ENCODE measurements around the gene IMPACT. TPM values are rescaled to one million over a fixed set of nuclear protein-coding genes. Genes with fewer than 3 reads are reported as not detected.

IMPACT gene
- polyA plus RNA-seq, 3 donors from 2014 or later = 9.3 to 12.9 (median 11.1) TPM

DNA sequence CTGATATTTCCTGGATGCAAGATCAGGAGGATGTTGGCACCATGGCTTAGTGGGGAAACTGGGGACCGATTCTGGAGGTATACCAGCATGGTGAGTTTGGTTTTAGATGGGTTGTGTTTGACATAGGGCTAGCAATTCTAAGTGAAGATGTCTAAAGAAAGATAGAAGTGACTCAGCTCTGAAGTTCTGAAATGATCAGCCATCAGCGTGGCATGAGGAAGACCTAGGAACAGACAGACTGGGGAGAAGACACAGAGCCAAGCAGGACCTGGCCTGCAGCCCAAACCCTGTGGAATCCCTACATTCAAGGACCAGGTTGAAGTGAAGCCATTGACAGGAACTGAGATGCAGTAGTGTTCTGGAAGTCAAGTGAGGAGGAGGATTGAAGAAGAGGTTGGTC, 73.7 kb downstream of the IMPACT start:
- DNase-seq = no peak
- H3K27ac Mint-ChIP-seq = no peak overlapping the region
- peaks cover under 1 to 2% of the 10 kb centered on the region in 2 donors for H3K4me1 Mint-ChIP-seq
- H3K4me3 Mint-ChIP-seq = no peak overlapping the region
- peaks cover 0 to 2% (median 0%) of the 10 kb centered on the region in 6 donors for H3K9me3 Mint-ChIP-seq
- peaks cover 0 to 3% (median 0%) of the 10 kb centered on the region in 3 donors for H3K36me3 Mint-ChIP-seq
- H3K27me3 Mint-ChIP-seq (ENCODE audit: low read depth in 3 of 3) = peaks cover 8 to 14% (median 11%) of the 10 kb centered on the region in 3 donors

DNA sequence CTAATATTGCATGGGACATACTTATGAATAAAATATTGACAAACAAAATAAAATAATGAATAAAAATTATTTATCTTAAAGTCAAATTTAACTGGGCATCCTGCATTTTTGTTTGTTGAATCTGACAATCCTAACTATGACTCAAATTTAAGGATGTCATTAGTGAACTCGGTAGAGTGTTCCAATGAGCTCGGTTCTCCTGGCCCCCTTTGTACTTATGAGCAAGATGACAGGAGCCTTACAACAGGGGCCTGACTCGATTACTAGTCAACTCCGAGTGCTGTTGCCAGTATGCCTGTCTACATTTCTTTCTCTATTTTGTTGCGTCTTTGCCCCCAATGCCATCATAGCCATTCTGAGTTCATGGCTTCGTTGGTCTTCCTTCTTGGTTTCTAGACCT, 74.3 kb downstream of the IMPACT start:
- H3K36me3 Mint-ChIP-seq = peaks cover 0 to 3% (median 0%) of the 10 kb centered on the region in 3 donors
- H3K27me3 Mint-ChIP-seq (ENCODE audit: low read depth in 3 of 3) = peaks cover 8 to 13% (median 10%) of the 10 kb centered on the region in 3 donors
- DNase-seq = no peak
- no peaks in the 10 kb centered on the region for H3K4me1 Mint-ChIP-seq
- no peak overlapping the region for H3K4me3 Mint-ChIP-seq
- H3K9me3 Mint-ChIP-seq = peaks cover 0 to 2% (median 0%) of the 10 kb centered on the region in 6 donors
- H3K27ac Mint-ChIP-seq = no peak overlapping the region

DNA sequence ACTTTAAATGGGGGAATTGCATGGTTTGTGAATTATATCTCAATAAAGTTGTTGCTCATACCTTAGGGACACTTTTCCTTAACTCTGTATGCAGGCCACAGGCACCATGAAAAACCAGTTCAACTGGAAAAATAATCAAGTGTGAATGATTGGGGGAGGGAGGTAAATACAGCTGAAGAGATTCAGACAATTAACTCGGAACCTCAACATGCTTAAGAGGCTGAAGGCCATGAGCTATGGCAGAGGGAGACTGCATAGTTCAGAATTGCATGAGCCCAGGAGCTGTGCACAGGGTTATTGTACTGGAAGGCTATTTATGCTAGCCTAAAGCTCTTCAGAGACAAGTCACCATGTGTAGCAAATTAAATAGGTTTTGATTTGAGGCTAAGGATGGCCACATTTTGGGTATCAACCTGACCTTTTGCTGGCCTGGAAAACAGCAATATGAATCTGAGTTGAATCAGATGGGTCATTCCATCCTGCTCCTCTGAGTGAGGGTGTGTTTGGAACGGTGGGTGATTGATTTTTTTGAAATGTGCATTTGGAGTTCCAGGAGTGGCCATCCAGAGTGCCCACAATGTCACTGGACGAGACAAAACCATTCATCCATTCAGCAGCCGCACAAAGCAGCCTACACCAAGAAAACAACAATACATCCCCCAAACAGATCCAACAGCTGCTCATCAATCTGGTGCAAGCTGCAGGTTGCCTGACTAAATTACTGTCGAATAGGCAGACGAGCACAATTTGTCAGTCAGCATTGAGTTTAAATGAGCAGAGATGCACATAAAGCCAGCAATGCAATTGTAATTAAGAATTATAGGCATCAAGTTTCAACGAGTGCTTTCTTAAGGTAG, 76.4 kb downstream of the IMPACT start:
- Mint-ChIP-seq H3K27me3 (ENCODE audit: low read depth in 3 of 3) (peaks cover 8 to 10% (median 9%) of the 10 kb centered on the region in 3 donors), H3K36me3 (peaks cover 0 to 3% (median 0%) of the 10 kb centered on the region in 3 donors), H3K4me1 (no peaks in the 10 kb centered on the region), H3K9me3 (peaks cover 0 to 2% (median 0%) of the 10 kb centered on the region in 6 donors), H3K4me3 (no peak overlapping the region), H3K27ac (no peak overlapping the region)
- no peak for DNase-seq

Other genes with a start within 250 kb of the IMPACT start
- gene OSBPL1A, start 28.8 kb upstream of the IMPACT start, polyA plus RNA-seq = 1 to 10 TPM in 1 of 3 donors, under 1 TPM in 1, not detected in 1; 0.25 to 2.1 TPM
- not detected for gene HRH4, start 34.0 kb downstream of the IMPACT start, polyA plus RNA-seq

Measured in immature natural killer cell (primary cell).